Astrocyte (in vitro differentiated cells and primary cell): ENCODE measurements around the gene SERPINE3. TPM values are rescaled to one million over a fixed set of nuclear protein-coding genes. Genes with fewer than 3 reads are reported as not detected.

Experiments
- DNase-seq: peaks from one replicate; pipeline ENCODE4 v3.0.0-alpha.2; 2010; ENCODE audit warnings: low read depth
- FAIRE-seq: peaks from 2 replicates; lab custom pipeline; 2011; peaks lifted over from hg19 to GRCh38; lab: Jason Lieb, UNC
- H2AFZ ChIP-seq: 2 replicates; pipeline ENCODE4 v1.6.0; 2012; ENCODE audit warnings: low read depth, low read length, inconsistent platforms
- H3K27ac ChIP-seq: 2 replicates; pipeline ENCODE4 v1.5.1; 2011; ENCODE audit warnings: low read depth, low read length, inconsistent platforms
- H3K27me3 ChIP-seq: 2 replicates; pipeline ENCODE4 v1.6.0; 2011; ENCODE audit warnings: low read length, inconsistent platforms; ENCODE audit not compliant: insufficient read depth
- H3K36me3 ChIP-seq: 2 replicates; pipeline ENCODE4 v1.5.1; 2011; ENCODE audit warnings: low read length, inconsistent platforms; ENCODE audit not compliant: insufficient read depth
- H3K4me1 ChIP-seq: 2 replicates; pipeline ENCODE4 v1.5.1; 2011; ENCODE audit warnings: low read length, inconsistent platforms; ENCODE audit not compliant: insufficient read depth
- H3K4me2 ChIP-seq: 2 replicates; pipeline ENCODE4 v1.6.0; 2012; ENCODE audit warnings: low read length, inconsistent platforms
- H3K4me3 ChIP-seq: 2 replicates; pipeline ENCODE4 v1.5.1; 2011; ENCODE audit warnings: low read depth, mild to moderate bottlenecking, low read length, inconsistent platforms; ENCODE audit not compliant: insufficient read depth
- H3K79me2 ChIP-seq: 2 replicates; pipeline ENCODE4 v1.6.0; 2012; ENCODE audit warnings: mild to moderate bottlenecking, low read length, inconsistent platforms; ENCODE audit not compliant: insufficient read depth
- H3K9ac ChIP-seq: 2 replicates; pipeline ENCODE4 v1.6.0; 2012; ENCODE audit warnings: mild to moderate bottlenecking, low read length, inconsistent platforms
- H3K9me3 ChIP-seq: 2 replicates; pipeline ENCODE4 v1.5.1; 2012; ENCODE audit warnings: low read depth, mild to moderate bottlenecking, low read length, inconsistent platforms; ENCODE audit not compliant: insufficient read depth
- H4K20me1 ChIP-seq: 2 replicates; pipeline ENCODE4 v1.6.0; 2012; ENCODE audit warnings: low read length, inconsistent platforms; ENCODE audit not compliant: insufficient read depth
- H3K27ac Mint-ChIP-seq: one replicate; pipeline ENCODE4 v1.8.0; 2021; ENCODE audit warnings: mild to moderate bottlenecking, mixed read lengths; ENCODE audit not compliant: unreplicated experiment
- H3K27me3 Mint-ChIP-seq: one replicate; pipeline ENCODE4 v1.8.0; 2021; ENCODE audit warnings: low read depth, mixed read lengths; ENCODE audit not compliant: unreplicated experiment
- H3K36me3 Mint-ChIP-seq: one replicate; pipeline ENCODE4 v1.8.0; 2021; ENCODE audit warnings: low read depth, mixed read lengths; ENCODE audit not compliant: unreplicated experiment
- H3K4me1 Mint-ChIP-seq: one replicate; pipeline ENCODE4 v1.8.0; 2021; ENCODE audit warnings: low read depth, mixed read lengths; ENCODE audit not compliant: unreplicated experiment
- H3K4me3 Mint-ChIP-seq: one replicate; pipeline ENCODE4 v1.8.0; 2021; ENCODE audit warnings: mild to moderate bottlenecking, moderate library complexity, mixed read lengths; ENCODE audit not compliant: unreplicated experiment
- H3K9me3 Mint-ChIP-seq: one replicate; pipeline ENCODE4 v1.8.0; 2021; ENCODE audit warnings: mild to moderate bottlenecking, mixed read lengths; ENCODE audit not compliant: unreplicated experiment
- EZH2 ChIP-seq: IDR thresholded peaks from 2 replicates; pipeline ENCODE4 v1.6.1; 2012; ENCODE audit warnings: mild to moderate bottlenecking, low read length, inconsistent platforms; ENCODE audit not compliant: insufficient read depth
- total RNA-seq: library from RNA; stranded (reverse); gene quantifications from 2 replicates; pipeline ENCODE4 v1.2.1, GENCODE V29; 2021
- TF ChIP-seq, protein P1 (sequence below): IDR thresholded peaks from 2 replicates; pipeline ENCODE4 v1.5.1; 2011; ENCODE audit warnings: low read depth, mild to moderate bottlenecking, inconsistent platforms, low read length, moderate library complexity; ENCODE audit not compliant: insufficient read depth

Gene SERPINE3
- total RNA-seq, 1 donor from 2014 or later = not detected

DNA sequence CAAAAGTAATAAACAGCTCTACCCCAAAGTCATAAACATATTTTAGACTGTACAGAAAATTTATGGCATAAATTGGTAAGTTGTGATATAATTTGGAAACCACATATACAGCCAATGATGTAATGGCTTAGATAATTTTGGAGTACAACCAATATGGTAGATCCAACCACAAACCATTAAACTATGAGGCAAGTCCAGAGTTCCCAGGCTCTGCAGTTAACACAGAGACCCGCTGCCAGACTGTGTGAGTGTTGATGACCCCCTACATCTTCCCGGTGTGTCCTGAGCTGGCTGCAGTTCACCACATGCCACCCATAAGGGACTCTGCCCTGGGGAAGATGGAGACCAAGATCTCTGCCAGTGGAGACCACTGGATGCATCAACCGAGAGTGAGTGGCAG lies 9.9 kb upstream of the SERPINE3 start:
- H3K36me3 Mint-ChIP-seq = no peaks in the 10 kb centered on the region
- H3K27me3 ChIP-seq = no peaks in the 10 kb centered on the region
- peaks cover 11% of the 10 kb centered on the region for H3K4me1 ChIP-seq
- H3K9me3 ChIP-seq = no peaks in the 10 kb centered on the region
- H3K27ac Mint-ChIP-seq = no peak overlapping the region
- FAIRE-seq = no peak
- TF ChIP-seq, protein P1, sequence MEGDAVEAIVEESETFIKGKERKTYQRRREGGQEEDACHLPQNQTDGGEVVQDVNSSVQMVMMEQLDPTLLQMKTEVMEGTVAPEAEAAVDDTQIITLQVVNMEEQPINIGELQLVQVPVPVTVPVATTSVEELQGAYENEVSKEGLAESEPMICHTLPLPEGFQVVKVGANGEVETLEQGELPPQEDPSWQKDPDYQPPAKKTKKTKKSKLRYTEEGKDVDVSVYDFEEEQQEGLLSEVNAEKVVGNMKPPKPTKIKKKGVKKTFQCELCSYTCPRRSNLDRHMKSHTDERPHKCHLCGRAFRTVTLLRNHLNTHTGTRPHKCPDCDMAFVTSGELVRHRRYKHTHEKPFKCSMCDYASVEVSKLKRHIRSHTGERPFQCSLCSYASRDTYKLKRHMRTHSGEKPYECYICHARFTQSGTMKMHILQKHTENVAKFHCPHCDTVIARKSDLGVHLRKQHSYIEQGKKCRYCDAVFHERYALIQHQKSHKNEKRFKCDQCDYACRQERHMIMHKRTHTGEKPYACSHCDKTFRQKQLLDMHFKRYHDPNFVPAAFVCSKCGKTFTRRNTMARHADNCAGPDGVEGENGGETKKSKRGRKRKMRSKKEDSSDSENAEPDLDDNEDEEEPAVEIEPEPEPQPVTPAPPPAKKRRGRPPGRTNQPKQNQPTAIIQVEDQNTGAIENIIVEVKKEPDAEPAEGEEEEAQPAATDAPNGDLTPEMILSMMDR = no peak
- TF ChIP-seq EZH2 = no peak
- H3K4me2 ChIP-seq = no peak overlapping the region
- no peak overlapping the region for H2AFZ ChIP-seq
- H3K79me2 ChIP-seq = no peaks in the 10 kb centered on the region
- H3K27ac ChIP-seq = no peak overlapping the region
- H3K9me3 Mint-ChIP-seq = no peaks in the 10 kb centered on the region
- H3K4me3 Mint-ChIP-seq = no peak overlapping the region
- no peaks in the 10 kb centered on the region for H4K20me1 ChIP-seq
- DNase-seq = no peak
- H3K4me3 ChIP-seq = no peak overlapping the region
- H3K4me1 Mint-ChIP-seq = peaks cover 24% of the 10 kb centered on the region
- H3K9ac ChIP-seq = no peak overlapping the region
- no peaks in the 10 kb centered on the region for H3K36me3 ChIP-seq
- no peaks in the 10 kb centered on the region for H3K27me3 Mint-ChIP-seq

DNA sequence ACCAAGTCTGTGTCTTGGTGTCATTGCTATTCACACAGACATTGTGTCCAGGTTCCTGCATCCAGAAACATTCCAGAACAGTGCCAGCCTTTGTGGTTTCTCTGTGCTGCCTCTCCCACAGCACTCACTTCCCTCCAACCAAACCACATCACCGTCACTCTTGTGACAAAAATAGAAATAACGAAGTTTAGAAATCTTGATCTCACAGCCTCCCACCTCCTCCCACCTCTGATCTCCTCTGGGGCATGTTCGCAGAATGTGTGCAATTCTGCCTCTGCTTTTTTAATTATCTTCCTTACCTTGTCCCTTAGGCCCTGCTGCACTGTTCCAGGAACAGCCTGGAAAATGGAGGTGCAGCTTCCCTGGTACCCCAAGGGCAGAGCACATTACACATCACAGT lies 8.7 kb upstream of the SERPINE3 start:
- no peaks in the 10 kb centered on the region for H3K27me3 Mint-ChIP-seq
- H3K4me2 ChIP-seq = peak overlapping the region; percentile 57
- peaks cover 11% of the 10 kb centered on the region for H3K4me1 ChIP-seq
- FAIRE-seq (peak; percentile 67), DNase-seq (peak; percentile 75)
- TF ChIP-seq, protein P1 = no peak
- no peak for TF ChIP-seq EZH2
- no peak overlapping the region for H3K9ac ChIP-seq
- peaks cover 24% of the 10 kb centered on the region for H3K4me1 Mint-ChIP-seq
- H3K9me3 ChIP-seq = no peaks in the 10 kb centered on the region
- H3K4me3 Mint-ChIP-seq = no peak overlapping the region
- no peak overlapping the region for H3K4me3 ChIP-seq
- no peak overlapping the region for H3K27ac Mint-ChIP-seq
- no peaks in the 10 kb centered on the region for H3K9me3 Mint-ChIP-seq
- H3K79me2 ChIP-seq = no peaks in the 10 kb centered on the region
- no peaks in the 10 kb centered on the region for H4K20me1 ChIP-seq
- H3K27ac ChIP-seq = peak overlapping the region; percentile 35
- H3K36me3 Mint-ChIP-seq = no peaks in the 10 kb centered on the region
- no peaks in the 10 kb centered on the region for H3K27me3 ChIP-seq
- no peak overlapping the region for H2AFZ ChIP-seq
- no peaks in the 10 kb centered on the region for H3K36me3 ChIP-seq

DNA sequence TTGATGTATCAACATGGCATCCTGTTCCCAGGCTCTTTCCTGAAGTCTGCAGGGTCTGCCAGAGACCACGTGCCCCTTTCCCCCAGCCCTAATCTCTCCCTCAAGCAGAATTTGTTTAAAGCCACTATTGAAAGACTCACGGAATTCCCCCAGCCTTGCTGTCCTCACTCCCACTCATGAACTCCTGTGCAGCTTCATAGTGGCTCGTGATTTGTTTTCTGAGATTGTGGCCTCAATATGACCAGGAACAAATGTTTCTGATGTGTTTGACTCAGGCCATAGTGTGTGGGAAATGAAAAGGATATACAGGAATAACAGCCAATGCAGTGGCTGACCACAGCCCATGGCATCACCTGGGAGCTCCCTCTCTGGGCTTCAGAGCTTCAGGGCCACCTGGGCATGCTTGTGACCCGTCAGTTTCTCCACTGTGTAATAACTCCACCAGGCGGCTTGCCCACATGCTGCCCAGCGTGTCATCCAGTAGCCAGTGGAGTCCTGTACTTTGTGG lies 8.1 kb upstream of the SERPINE3 start:
- H3K27me3 Mint-ChIP-seq = no peaks in the 10 kb centered on the region
- no peak for FAIRE-seq

More for the DNA sequence above, 8.1 kb upstream of the SERPINE3 start:
- H3K9me3 ChIP-seq = no peaks in the 10 kb centered on the region
- TF ChIP-seq, protein P1 = no peak
- no peak for TF ChIP-seq EZH2
- Mint-ChIP-seq H3K4me3 (no peak overlapping the region), H3K36me3 (no peaks in the 10 kb centered on the region), H3K27ac (peak overlapping the region; percentile 75), H3K4me1 (peaks cover 24% of the 10 kb centered on the region), H3K9me3 (no peaks in the 10 kb centered on the region)
- H3K36me3 ChIP-seq = no peaks in the 10 kb centered on the region
- no peak overlapping the region for H3K4me2 ChIP-seq
- H2AFZ ChIP-seq = no peak overlapping the region
- H3K4me1 ChIP-seq = peaks cover 11% of the 10 kb centered on the region
- H3K27me3 ChIP-seq = no peaks in the 10 kb centered on the region
- no peaks in the 10 kb centered on the region for H4K20me1 ChIP-seq
- H3K27ac ChIP-seq = peak overlapping the region; percentile 35
- H3K9ac ChIP-seq = no peak overlapping the region
- no peaks in the 10 kb centered on the region for H3K79me2 ChIP-seq
- no peak overlapping the region for H3K4me3 ChIP-seq
- no peak for DNase-seq
